Measurements from ENCODE around the gene TPCN1. TPM values are rescaled to one million over a fixed set of nuclear protein-coding genes. Genes with fewer than 3 reads are reported as not detected.

The TPCN1 gene
- total RNA-seq, 4 donors from 2014 or later, result 16.5 to 38.4 (median 28.8) TPM

- WGBS, 2 donors, result 0 to 1% methylated on average over 51 to 65 of the region's 89 CpGs
- peak; percentile 60 to 96 for DNase-seq (ENCODE audit: low spot score in 2 of 2)
- intact Hi-C loops (cut with DNase I; ENCODE audit: low total_unique reads), result no loop called here
- TF ChIP-seq CTCF (IDR thresholded peaks at IDR 0.05), result no peak
- no peak for TF ChIP-seq POLR2A (IDR thresholded peaks at IDR 0.05)
- peak within 1 kb of the TSS; percentile 98 for H3K4me3 ChIP-seq (ENCODE audit: low read depth, poor library complexity, severe bottlenecking)
Observed at GRCh38 chr12:113185180-113186032, 35.9 kb upstream of the TPCN1 start, which contains the start of the genes DDX54 and RITA1. DDX54 (minus strand) TSS chr12:113185478; CDS start chr12:113185451, 27 bp downstream. RITA1 (plus strand) TSS chr12:113185721; CDS start chr12:113186747, 1,026 bp downstream.

GRCh38 chr12:113186033-113186365, 35.3 kb upstream of the TPCN1 start:
- 7% methylated on average over 11 of the region's 11 CpGs for WGBS, 2 donors
- intact Hi-C loops (cut with DNase I; ENCODE audit: low total_unique reads), result no loop called here

GRCh38 chr12:113186666-113187325, 34.5 kb upstream of the TPCN1 start:
- no peak for DNase-seq (ENCODE audit: low spot score in 2 of 2)
- intact Hi-C loops (cut with DNase I; ENCODE audit: low total_unique reads), result no loop called here
- TF ChIP-seq POLR2A (IDR thresholded peaks at IDR 0.05) (no peak), CTCF (IDR thresholded peaks at IDR 0.05) (no peak)
- H3K4me3 ChIP-seq (ENCODE audit: low read depth, poor library complexity, severe bottlenecking), result no peak overlapping the region
- WGBS, 2 donors, result 72 to 81% methylated on average over 16 of the region's 16 CpGs

More at GRCh38 chr12:113186033-113186365, 35.3 kb upstream of the TPCN1 start:
- no peak for DNase-seq (ENCODE audit: low spot score in 2 of 2)
- H3K4me3 ChIP-seq (ENCODE audit: low read depth, poor library complexity, severe bottlenecking), result peak overlapping the region; percentile 98
- TF ChIP-seq POLR2A (IDR thresholded peaks at IDR 0.05) (no peak), CTCF (IDR thresholded peaks at IDR 0.05) (no peak)

- no peak for DNase-seq (ENCODE audit: low spot score in 2 of 2)
- WGBS, 2 donors, result 70 to 82% methylated on average over 2 of the region's 2 CpGs
- no peak overlapping the region for H3K4me3 ChIP-seq (ENCODE audit: low read depth, poor library complexity, severe bottlenecking)
- TF ChIP-seq POLR2A (IDR thresholded peaks at IDR 0.05) (no peak), CTCF (IDR thresholded peaks at IDR 0.05) (no peak)
- intact Hi-C loops (cut with DNase I; ENCODE audit: low total_unique reads), result no loop called here
Observed at GRCh38 chr12:113189361-113189760, 31.9 kb upstream of the TPCN1 start.

- WGBS, 2 donors, result 84 to 92% methylated on average over 4 of the region's 4 CpGs
- intact Hi-C loops (cut with DNase I; ENCODE audit: low total_unique reads), result loop anchor here (10.0 kb wide), 1 partner anchor 144 kb away; the partner anchor contains the start of gene SLC8B1
- H3K4me3 ChIP-seq (ENCODE audit: low read depth, poor library complexity, severe bottlenecking), result no peak overlapping the region
- no peak for DNase-seq (ENCODE audit: low spot score in 2 of 2)
- TF ChIP-seq CTCF (IDR thresholded peaks at IDR 0.05), result no peak
- TF ChIP-seq POLR2A (IDR thresholded peaks at IDR 0.05), result no peak
Observed at GRCh38 chr12:113190761-113191160, 30.5 kb upstream of the TPCN1 start.
